Measurements from ENCODE around the gene HMOX2. TPM values are rescaled to one million over a fixed set of nuclear protein-coding genes. Genes with fewer than 3 reads are reported as not detected.

Gene HMOX2
- total RNA-seq, 1 experiment from 2014 or later: 72.6 TPM

DNA sequence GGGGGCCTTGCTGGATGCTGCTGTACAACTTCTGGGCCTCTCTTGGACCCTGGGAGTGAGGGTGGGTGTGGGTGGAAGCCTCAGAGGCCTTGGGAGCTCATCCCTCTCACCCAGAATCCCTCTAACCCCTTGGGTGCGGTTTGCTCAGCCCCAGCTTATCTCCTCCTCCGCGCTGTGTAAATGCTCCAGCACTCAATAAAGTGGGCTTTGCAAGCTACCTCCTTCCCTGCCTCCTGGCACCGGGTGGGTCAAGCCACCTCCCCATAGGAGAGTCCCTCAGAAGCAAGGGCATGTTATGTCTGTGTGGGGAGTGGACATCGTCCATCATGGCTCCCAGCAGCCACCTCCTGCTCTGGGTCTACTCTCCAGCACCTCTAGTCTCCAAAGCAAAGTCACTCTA is 33.9 kb downstream of the HMOX2 start:
- CTCF ChIA-PET: no interaction called here
- DNase-seq (ENCODE audit: low read depth, low spot score) (no peak), ATAC-seq (no peak)
- intact Hi-C loops (cut with micrococcal nuclease; ENCODE audit: unreplicated experiment): loop anchor here (5.0 kb wide), 1 partner anchor 37 kb away; no protein-coding TSS in a partner anchor
- in situ Hi-C loops (cut with HindIII; ENCODE audit: low pct_unique_long_range_greater_than_20kb, low sequenced_read_pairs): no loop called here
- no peaks in the 10 kb centered on the region for H3K4me1 ChIP-seq (ENCODE audit: control insufficient read depth, insufficient read depth, low read length)
- H3K36me3 ChIP-seq (ENCODE audit: control insufficient read depth, insufficient read depth, low read length): peaks cover 2% of the 10 kb centered on the region; the same call in 1 of the 2 replicates
- POLR2A ChIA-PET: no interaction called here
- BruUV-seq (replicated peaks): no TSS peak
- no peak overlapping the region for H3K27ac ChIP-seq (ENCODE audit: low read length)
- no peaks in the 10 kb centered on the region for H3K9me3 ChIP-seq (ENCODE audit: control insufficient read depth, insufficient read depth, low read depth, low read length)
- no peak overlapping the region for H3K4me3 ChIP-seq (ENCODE audit: low read depth in 2 of 2, low read length in 2 of 2)
- H3K27me3 ChIP-seq (ENCODE audit: control insufficient read depth, insufficient read depth, low read length): no peaks in the 10 kb centered on the region
- TF ChIP-seq SIN3A (IDR thresholded peaks at IDR 0.05; ENCODE audit: borderline replicate concordance, insufficient read depth, low read depth, low read length) (no peak), POLR2AphosphoS5 (IDR thresholded peaks at IDR 0.05; ENCODE audit: low read depth, low read length) (no peak), TCF7L2 (IDR thresholded peaks at IDR 0.05; ENCODE audit: low read depth, low read length) (no peak), REST (IDR thresholded peaks at IDR 0.05; ENCODE audit: insufficient read depth in 1 of 2, low read depth in 2 of 2, low read length in 1 of 2) (no peak)
- TF ChIP-seq, protein P1, sequence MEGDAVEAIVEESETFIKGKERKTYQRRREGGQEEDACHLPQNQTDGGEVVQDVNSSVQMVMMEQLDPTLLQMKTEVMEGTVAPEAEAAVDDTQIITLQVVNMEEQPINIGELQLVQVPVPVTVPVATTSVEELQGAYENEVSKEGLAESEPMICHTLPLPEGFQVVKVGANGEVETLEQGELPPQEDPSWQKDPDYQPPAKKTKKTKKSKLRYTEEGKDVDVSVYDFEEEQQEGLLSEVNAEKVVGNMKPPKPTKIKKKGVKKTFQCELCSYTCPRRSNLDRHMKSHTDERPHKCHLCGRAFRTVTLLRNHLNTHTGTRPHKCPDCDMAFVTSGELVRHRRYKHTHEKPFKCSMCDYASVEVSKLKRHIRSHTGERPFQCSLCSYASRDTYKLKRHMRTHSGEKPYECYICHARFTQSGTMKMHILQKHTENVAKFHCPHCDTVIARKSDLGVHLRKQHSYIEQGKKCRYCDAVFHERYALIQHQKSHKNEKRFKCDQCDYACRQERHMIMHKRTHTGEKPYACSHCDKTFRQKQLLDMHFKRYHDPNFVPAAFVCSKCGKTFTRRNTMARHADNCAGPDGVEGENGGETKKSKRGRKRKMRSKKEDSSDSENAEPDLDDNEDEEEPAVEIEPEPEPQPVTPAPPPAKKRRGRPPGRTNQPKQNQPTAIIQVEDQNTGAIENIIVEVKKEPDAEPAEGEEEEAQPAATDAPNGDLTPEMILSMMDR (IDR thresholded peaks at IDR 0.05): no peak

DNA sequence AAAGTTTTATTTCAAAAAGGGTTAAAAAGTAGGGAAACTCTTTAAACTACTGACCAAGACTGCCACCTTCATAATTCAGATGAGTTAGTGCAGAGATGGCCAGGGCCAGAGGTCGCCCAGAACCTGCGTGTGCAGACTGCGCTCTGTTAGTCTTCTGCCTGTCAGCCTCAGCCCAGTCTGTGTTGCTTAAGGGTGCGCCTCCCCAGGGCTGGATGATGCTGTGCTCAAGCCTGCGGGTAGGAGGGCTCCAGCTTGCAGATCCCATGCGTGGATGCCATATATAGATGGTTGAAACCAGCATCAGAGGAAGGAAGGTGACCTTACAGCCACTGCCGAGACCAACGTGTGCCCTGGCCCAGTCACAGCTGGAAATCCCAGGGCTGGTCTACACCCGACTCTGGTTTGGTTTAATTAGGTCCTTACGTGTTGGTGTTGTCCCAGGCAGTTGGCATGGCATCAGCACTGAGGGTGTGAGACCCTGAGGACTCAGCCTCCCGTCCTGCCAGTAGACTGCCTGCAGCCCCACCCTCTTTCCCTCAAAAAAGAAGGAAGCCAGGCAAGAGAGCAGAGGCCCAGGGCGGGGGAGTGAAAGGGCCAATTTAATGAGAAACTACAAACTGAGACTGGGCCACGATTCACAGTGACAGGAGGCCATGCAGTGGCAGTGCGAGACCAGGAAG is 34.7 kb downstream of the HMOX2 start:
- ChIA-PET CTCF (interaction anchor here (0.6 kb wide), 1 partner anchor 23 kb away, joined by 10 read pairs; no protein-coding TSS in a partner anchor), POLR2A (no interaction called here)
- in situ Hi-C loops (cut with HindIII; ENCODE audit: low pct_unique_long_range_greater_than_20kb, low sequenced_read_pairs): no loop called here
- Histone ChIP-seq H3K27me3 (ENCODE audit: control insufficient read depth, insufficient read depth, low read length) (no peaks in the 10 kb centered on the region), H3K27ac (ENCODE audit: low read length) (no peak overlapping the region), H3K4me1 (ENCODE audit: control insufficient read depth, insufficient read depth, low read length) (no peaks in the 10 kb centered on the region), H3K36me3 (ENCODE audit: control insufficient read depth, insufficient read depth, low read length) (peaks cover 2% of the 10 kb centered on the region; the same call in 1 of the 2 replicates), H3K4me3 (ENCODE audit: low read depth in 2 of 2, low read length in 2 of 2) (no peak overlapping the region), H3K9me3 (ENCODE audit: control insufficient read depth, insufficient read depth, low read depth, low read length) (no peaks in the 10 kb centered on the region)
- BruUV-seq (replicated peaks): no TSS peak
- ATAC-seq: no peak
- no peak for TF ChIP-seq POLR2AphosphoS5 (IDR thresholded peaks at IDR 0.05; ENCODE audit: low read depth, low read length)
- no peak for TF ChIP-seq TCF7L2 (IDR thresholded peaks at IDR 0.05; ENCODE audit: low read depth, low read length)
- TF ChIP-seq, protein P1 (IDR thresholded peaks at IDR 0.05): no peak
- no peak for TF ChIP-seq SIN3A (IDR thresholded peaks at IDR 0.05; ENCODE audit: borderline replicate concordance, insufficient read depth, low read depth, low read length)
- TF ChIP-seq REST (IDR thresholded peaks at IDR 0.05; ENCODE audit: insufficient read depth in 1 of 2, low read depth in 2 of 2, low read length in 1 of 2): no peak
- DNase-seq (ENCODE audit: low read depth, low spot score): no peak
- intact Hi-C loops (cut with micrococcal nuclease; ENCODE audit: unreplicated experiment): loop anchor here (5.0 kb wide), 1 partner anchor 36 kb away; no protein-coding TSS in a partner anchor

Data from Panc1 (cell line).